ENCODE results near the gene C6orf120.

- TF ChIP-seq CTCF (IDR thresholded peaks at IDR 0.05; ENCODE audit: low read depth, low read length) (no peak), POLR2A (IDR thresholded peaks at IDR 0.05; ENCODE audit: extremely low read depth, insufficient read length) (no peak)
Measured at GRCh38 chr6:169729961-169730360, 28.0 kb downstream of the C6orf120 start.
